GM23338 (cell line): Measurements from ENCODE around the gene SLC1A3. TPM values are rescaled to one million over a fixed set of nuclear protein-coding genes. Genes with fewer than 3 reads are reported as not detected.

ENCODE experiments used
- ATAC-seq: fragments of 200-7000 bp; cut with Tn5 transposase; 3 replicates; pipeline ENCODE4 v1.9.1; 2020
- DNase-seq: peaks from one replicate; pipeline ENCODE4 v3.0.0-alpha.2; 2015; ENCODE audit warnings: low spot score
- H2AFZ ChIP-seq: fragments of 200-600 bp; sonication (generic); 2 replicates; pipeline ENCODE4 v1.8.0; 2016; ENCODE audit warnings: antibody characterized with exemption, mild to moderate bottlenecking, moderate library complexity
- H3F3A ChIP-seq: fragments of 200-600 bp; sonication (generic); replicated peaks from 2 replicates; pipeline ENCODE4 v1.8.0; 2017; ENCODE audit warnings: antibody characterized with exemption, mixed run types, low read depth
- H3K27ac ChIP-seq: fragments of 200-600 bp; sonication (generic); 2 replicates; pipeline ENCODE4 v1.6.1; 2016; ENCODE audit warnings: low read depth
- H3K27me3 ChIP-seq: fragments of 200-600 bp; sonication (generic); 2 replicates; pipeline ENCODE4 v1.8.0; 2016; ENCODE audit warnings: mild to moderate bottlenecking, mixed run types, moderate library complexity; ENCODE audit not compliant: insufficient read depth
- H3K36me3 ChIP-seq: fragments of 200-600 bp; sonication (generic); 2 replicates; pipeline ENCODE4 v1.8.0; 2016; ENCODE audit warnings: mild to moderate bottlenecking; ENCODE audit not compliant: insufficient read depth
- H3K4me1 ChIP-seq: fragments of 200-600 bp; sonication (generic); 2 replicates; pipeline ENCODE4 v1.8.0; 2016; ENCODE audit warnings: mild to moderate bottlenecking, moderate library complexity; ENCODE audit not compliant: insufficient read depth
- H3K4me2 ChIP-seq: fragments of 200-600 bp; sonication (generic); 2 replicates; pipeline ENCODE4 v1.7.1; 2017; ENCODE audit warnings: mixed run types
- H3K4me3 ChIP-seq: fragments of 200-600 bp; sonication (generic); 2 replicates; pipeline ENCODE4 v1.6.1; 2016; ENCODE audit warnings: mixed run types
- H3K79me2 ChIP-seq: fragments of 200-600 bp; sonication (generic); replicated peaks from 2 replicates; pipeline ENCODE4 v1.8.0; 2017; ENCODE audit warnings: mild to moderate bottlenecking; ENCODE audit not compliant: insufficient read depth
- H3K9me2 ChIP-seq: fragments of 200-600 bp; sonication (generic); 2 replicates; pipeline ENCODE4 v1.8.0; 2017; ENCODE audit not compliant: insufficient read depth
- H4K20me1 ChIP-seq: fragments of 200-600 bp; sonication (generic); replicated peaks from 2 replicates; pipeline ENCODE4 v1.8.0; 2017; ENCODE audit warnings: mild to moderate bottlenecking; ENCODE audit not compliant: insufficient read depth
- H3K27ac Mint-ChIP-seq: 2 replicates; pipeline ENCODE4 v1.8.0; 2020; ENCODE audit warnings: inconsistent platforms, mild to moderate bottlenecking, moderate library complexity, mixed read lengths
- H3K27me3 Mint-ChIP-seq: 3 replicates; pipeline ENCODE4 v1.8.0; 2022; ENCODE audit warnings: low read depth, mild to moderate bottlenecking, moderate library complexity, mixed read lengths, inconsistent platforms; ENCODE audit not compliant: insufficient read depth, poor library complexity
- H3K36me3 Mint-ChIP-seq: 3 replicates; pipeline ENCODE4 v1.8.0; 2021; ENCODE audit warnings: low read depth, mild to moderate bottlenecking, inconsistent platforms, moderate library complexity, mixed read lengths
- H3K4me1 Mint-ChIP-seq: 3 replicates; pipeline ENCODE4 v1.8.0; 2020; ENCODE audit warnings: mild to moderate bottlenecking, inconsistent platforms, mixed read lengths
- H3K4me3 Mint-ChIP-seq: 3 replicates; pipeline ENCODE4 v1.8.0; 2021; ENCODE audit warnings: moderate library complexity, mild to moderate bottlenecking, inconsistent platforms, mixed read lengths
- H3K9me3 Mint-ChIP-seq: 3 replicates; pipeline ENCODE4 v1.8.0; 2020; ENCODE audit warnings: moderate library complexity, mild to moderate bottlenecking, inconsistent platforms, mixed read lengths
- JUNB ChIP-seq: IDR thresholded peaks from one replicate; pipeline ENCODE4 v1.6.1; 2016; ENCODE audit warnings: antibody characterized with exemption; ENCODE audit not compliant: unreplicated experiment
- NANOG ChIP-seq: IDR thresholded peaks from 2 replicates; pipeline ENCODE4 v1.6.1; 2016; ENCODE audit warnings: antibody characterized with exemption, borderline replicate concordance
- POLR2AphosphoS5 ChIP-seq: IDR thresholded peaks from 2 replicates; pipeline ENCODE4 v1.6.1; 2016; ENCODE audit warnings: antibody characterized with exemption, low read depth
- ZNF331 ChIP-seq: fragments of 250-450 bp; sonication (Bioruptor Pico); IDR thresholded peaks from 2 replicates; pipeline ENCODE4 v1.5.0; 2020; ENCODE audit warnings: low read depth, mild to moderate bottlenecking, moderate library complexity
- polyA plus RNA-seq: library from polyadenylated mRNA; unstranded; fragments of >200 nt; fragmentation: Nextera tagmentation; extraction: Ambion mirVana; gene quantifications from 2 replicates; pipeline ENCODE4 v1.2.1, GENCODE V29; 2016
- total RNA-seq: library from RNA; depleted of rRNA; stranded (reverse); fragments of >200 nt; shearing (Covaris generic); gene quantifications from 2 replicates; pipeline ENCODE4 v1.2.3, GENCODE V29; 2014
- TF ChIP-seq, protein P1 (sequence below), 2 experiments: fragments of 200-600 bp in 1 of 2; sonication (generic) in 1 of 2; conservative IDR thresholded peaks; 2 replicates each; pipeline versions ENCODE4 v1.5.1 to v1.6.1; 2016 to 2017; ENCODE audit warnings: antibody characterized with exemption in 2 of 2, low read depth in 2 of 2, mild to moderate bottlenecking in 2 of 2, moderate library complexity in 1 of 2
- TF ChIP-seq, protein P2 (sequence below): fragments of 250-450 bp; sonication (Bioruptor Pico); IDR thresholded peaks from 2 replicates; pipeline ENCODE4 v1.5.0; 2020; ENCODE audit warnings: mild to moderate bottlenecking, moderate library complexity
- TF ChIP-seq, protein P3 (sequence below): IDR thresholded peaks from one replicate; pipeline ENCODE4 v1.6.1; 2018; ENCODE audit warnings: antibody characterized with exemption; ENCODE audit not compliant: unreplicated experiment

Gene SLC1A3
- total and polyA plus RNA-seq, 2 experiments from 2014 or later, result 29.0 to 40.7 TPM

DNA sequence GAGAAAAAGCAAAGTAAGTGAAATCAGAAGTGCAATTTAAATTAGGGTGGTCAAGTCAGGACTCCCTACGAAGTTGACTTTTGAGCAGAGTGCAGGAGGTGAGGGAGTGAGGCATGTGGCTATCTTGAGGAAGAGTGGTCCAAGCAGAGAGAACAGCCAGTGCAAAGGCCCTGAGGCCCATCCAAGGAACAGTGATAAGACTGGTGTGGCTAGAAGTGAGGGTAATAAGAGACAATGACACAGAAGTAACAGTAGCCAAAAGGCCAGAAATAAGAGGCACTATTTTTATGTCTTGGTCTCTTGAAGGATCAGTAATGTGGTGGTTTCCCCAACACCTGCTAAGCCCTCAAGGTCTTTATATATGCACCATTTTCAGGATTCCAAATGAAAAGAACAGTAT, 120.4 kb downstream of the SLC1A3 start:
- H3K27me3 ChIP-seq, result no peaks in the 10 kb centered on the region
- Mint-ChIP-seq H3K27ac (no peak overlapping the region), H3K36me3 (no peaks in the 10 kb centered on the region), H3K9me3 (no peaks in the 10 kb centered on the region), H3K27me3 (peaks cover 2% of the 10 kb centered on the region), H3K4me3 (no peak overlapping the region), H3K4me1 (peaks cover 10% of the 10 kb centered on the region)
- no peak overlapping the region for H3K4me3 ChIP-seq
- TF ChIP-seq JUNB (no peak), POLR2AphosphoS5 (no peak), ZNF331 (no peak), NANOG (no peak)
- TF ChIP-seq, protein P1, sequence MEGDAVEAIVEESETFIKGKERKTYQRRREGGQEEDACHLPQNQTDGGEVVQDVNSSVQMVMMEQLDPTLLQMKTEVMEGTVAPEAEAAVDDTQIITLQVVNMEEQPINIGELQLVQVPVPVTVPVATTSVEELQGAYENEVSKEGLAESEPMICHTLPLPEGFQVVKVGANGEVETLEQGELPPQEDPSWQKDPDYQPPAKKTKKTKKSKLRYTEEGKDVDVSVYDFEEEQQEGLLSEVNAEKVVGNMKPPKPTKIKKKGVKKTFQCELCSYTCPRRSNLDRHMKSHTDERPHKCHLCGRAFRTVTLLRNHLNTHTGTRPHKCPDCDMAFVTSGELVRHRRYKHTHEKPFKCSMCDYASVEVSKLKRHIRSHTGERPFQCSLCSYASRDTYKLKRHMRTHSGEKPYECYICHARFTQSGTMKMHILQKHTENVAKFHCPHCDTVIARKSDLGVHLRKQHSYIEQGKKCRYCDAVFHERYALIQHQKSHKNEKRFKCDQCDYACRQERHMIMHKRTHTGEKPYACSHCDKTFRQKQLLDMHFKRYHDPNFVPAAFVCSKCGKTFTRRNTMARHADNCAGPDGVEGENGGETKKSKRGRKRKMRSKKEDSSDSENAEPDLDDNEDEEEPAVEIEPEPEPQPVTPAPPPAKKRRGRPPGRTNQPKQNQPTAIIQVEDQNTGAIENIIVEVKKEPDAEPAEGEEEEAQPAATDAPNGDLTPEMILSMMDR (conservative IDR thresholded peaks at IDR 0.05; ENCODE audit: low read depth in 2 of 2), result no peak
- TF ChIP-seq, protein P2, sequence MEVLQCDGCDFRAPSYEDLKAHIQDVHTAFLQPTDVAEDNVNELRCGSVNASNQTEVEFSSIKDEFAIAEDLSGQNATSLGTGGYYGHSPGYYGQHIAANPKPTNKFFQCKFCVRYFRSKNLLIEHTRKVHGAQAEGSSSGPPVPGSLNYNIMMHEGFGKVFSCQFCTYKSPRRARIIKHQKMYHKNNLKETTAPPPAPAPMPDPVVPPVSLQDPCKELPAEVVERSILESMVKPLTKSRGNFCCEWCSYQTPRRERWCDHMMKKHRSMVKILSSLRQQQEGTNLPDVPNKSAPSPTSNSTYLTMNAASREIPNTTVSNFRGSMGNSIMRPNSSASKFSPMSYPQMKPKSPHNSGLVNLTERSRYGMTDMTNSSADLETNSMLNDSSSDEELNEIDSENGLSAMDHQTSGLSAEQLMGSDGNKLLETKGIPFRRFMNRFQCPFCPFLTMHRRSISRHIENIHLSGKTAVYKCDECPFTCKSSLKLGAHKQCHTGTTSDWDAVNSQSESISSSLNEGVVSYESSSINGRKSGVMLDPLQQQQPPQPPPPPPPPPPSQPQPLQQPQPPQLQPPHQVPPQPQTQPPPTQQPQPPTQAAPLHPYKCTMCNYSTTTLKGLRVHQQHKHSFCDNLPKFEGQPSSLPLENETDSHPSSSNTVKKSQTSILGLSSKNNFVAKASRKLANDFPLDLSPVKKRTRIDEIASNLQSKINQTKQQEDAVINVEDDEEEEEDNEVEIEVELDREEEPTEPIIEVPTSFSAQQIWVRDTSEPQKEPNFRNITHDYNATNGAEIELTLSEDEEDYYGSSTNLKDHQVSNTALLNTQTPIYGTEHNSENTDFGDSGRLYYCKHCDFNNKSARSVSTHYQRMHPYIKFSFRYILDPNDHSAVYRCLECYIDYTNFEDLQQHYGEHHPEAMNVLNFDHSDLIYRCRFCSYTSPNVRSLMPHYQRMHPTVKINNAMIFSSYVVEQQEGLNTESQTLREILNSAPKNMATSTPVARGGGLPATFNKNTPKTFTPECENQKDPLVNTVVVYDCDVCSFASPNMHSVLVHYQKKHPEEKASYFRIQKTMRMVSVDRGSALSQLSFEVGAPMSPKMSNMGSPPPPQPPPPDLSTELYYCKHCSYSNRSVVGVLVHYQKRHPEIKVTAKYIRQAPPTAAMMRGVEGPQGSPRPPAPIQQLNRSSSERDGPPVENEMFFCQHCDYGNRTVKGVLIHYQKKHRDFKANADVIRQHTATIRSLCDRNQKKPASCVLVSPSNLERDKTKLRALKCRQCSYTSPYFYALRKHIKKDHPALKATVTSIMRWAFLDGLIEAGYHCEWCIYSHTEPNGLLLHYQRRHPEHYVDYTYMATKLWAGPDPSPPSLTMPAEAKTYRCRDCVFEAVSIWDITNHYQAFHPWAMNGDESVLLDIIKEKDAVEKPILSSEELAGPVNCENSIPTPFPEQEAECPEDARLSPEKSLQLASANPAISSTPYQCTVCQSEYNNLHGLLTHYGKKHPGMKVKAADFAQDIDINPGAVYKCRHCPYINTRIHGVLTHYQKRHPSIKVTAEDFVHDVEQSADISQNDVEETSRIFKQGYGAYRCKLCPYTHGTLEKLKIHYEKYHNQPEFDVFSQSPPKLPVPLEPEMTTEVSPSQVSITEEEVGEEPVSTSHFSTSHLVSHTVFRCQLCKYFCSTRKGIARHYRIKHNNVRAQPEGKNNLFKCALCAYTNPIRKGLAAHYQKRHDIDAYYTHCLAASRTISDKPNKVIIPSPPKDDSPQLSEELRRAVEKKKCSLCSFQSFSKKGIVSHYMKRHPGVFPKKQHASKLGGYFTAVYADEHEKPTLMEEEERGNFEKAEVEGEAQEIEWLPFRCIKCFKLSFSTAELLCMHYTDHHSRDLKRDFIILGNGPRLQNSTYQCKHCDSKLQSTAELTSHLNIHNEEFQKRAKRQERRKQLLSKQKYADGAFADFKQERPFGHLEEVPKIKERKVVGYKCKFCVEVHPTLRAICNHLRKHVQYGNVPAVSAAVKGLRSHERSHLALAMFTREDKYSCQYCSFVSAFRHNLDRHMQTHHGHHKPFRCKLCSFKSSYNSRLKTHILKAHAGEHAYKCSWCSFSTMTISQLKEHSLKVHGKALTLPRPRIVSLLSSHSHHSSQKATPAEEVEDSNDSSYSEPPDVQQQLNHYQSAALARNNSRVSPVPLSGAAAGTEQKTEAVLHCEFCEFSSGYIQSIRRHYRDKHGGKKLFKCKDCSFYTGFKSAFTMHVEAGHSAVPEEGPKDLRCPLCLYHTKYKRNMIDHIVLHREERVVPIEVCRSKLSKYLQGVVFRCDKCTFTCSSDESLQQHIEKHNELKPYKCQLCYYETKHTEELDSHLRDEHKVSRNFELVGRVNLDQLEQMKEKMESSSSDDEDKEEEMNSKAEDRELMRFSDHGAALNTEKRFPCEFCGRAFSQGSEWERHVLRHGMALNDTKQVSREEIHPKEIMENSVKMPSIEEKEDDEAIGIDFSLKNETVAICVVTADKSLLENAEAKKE (CRISPR knock-in tag), result no peak
- TF ChIP-seq, protein P3, sequence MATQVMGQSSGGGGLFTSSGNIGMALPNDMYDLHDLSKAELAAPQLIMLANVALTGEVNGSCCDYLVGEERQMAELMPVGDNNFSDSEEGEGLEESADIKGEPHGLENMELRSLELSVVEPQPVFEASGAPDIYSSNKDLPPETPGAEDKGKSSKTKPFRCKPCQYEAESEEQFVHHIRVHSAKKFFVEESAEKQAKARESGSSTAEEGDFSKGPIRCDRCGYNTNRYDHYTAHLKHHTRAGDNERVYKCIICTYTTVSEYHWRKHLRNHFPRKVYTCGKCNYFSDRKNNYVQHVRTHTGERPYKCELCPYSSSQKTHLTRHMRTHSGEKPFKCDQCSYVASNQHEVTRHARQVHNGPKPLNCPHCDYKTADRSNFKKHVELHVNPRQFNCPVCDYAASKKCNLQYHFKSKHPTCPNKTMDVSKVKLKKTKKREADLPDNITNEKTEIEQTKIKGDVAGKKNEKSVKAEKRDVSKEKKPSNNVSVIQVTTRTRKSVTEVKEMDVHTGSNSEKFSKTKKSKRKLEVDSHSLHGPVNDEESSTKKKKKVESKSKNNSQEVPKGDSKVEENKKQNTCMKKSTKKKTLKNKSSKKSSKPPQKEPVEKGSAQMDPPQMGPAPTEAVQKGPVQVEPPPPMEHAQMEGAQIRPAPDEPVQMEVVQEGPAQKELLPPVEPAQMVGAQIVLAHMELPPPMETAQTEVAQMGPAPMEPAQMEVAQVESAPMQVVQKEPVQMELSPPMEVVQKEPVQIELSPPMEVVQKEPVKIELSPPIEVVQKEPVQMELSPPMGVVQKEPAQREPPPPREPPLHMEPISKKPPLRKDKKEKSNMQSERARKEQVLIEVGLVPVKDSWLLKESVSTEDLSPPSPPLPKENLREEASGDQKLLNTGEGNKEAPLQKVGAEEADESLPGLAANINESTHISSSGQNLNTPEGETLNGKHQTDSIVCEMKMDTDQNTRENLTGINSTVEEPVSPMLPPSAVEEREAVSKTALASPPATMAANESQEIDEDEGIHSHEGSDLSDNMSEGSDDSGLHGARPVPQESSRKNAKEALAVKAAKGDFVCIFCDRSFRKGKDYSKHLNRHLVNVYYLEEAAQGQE, result no peak
- DNase-seq (no peak), ATAC-seq (no peak)
- H2AFZ ChIP-seq, result no peak overlapping the region
- peaks cover 5% of the 10 kb centered on the region; the same call in 1 of the 2 replicates for H3K9me2 ChIP-seq
- H3K79me2 ChIP-seq, result no peaks in the 10 kb centered on the region
- no peaks in the 10 kb centered on the region for H3K36me3 ChIP-seq
- no peak overlapping the region for H3K4me2 ChIP-seq
- no peaks in the 10 kb centered on the region; the same call in 1 of the 2 replicates for H3K4me1 ChIP-seq
- H3K27ac ChIP-seq, result no peak overlapping the region
- H4K20me1 ChIP-seq, result no peaks in the 10 kb centered on the region
- H3F3A ChIP-seq, result no peaks in the 10 kb centered on the region
